KMS-11 (cell line): Measurements from ENCODE around the gene MSANTD1.

Source experiments
- H2AFZ ChIP-seq: fragments of 200-600 bp; sonication (generic); 2 replicates; pipeline ENCODE4 v1.6.1; 2016; ENCODE audit warnings: antibody characterized with exemption, mixed run types, low read depth
- H3K27ac ChIP-seq: fragments of 200-600 bp; sonication (generic); 2 replicates; pipeline ENCODE4 v1.6.1; 2016; ENCODE audit warnings: mild to moderate bottlenecking, mixed run types
- H3K27me3 ChIP-seq: fragments of 200-600 bp; sonication (generic); 2 replicates; pipeline ENCODE4 v1.6.1; 2017; ENCODE audit warnings: mild to moderate bottlenecking, low read depth, mixed run types, moderate library complexity; ENCODE audit not compliant: insufficient read depth
- H3K36me3 ChIP-seq: fragments of 200-600 bp; sonication (generic); 2 replicates; pipeline ENCODE4 v1.6.1; 2017; ENCODE audit warnings: mild to moderate bottlenecking, mixed run types; ENCODE audit not compliant: insufficient read depth
- H3K4me1 ChIP-seq: fragments of 200-600 bp; sonication (generic); 2 replicates; pipeline ENCODE4 v1.6.1; 2016; ENCODE audit warnings: mild to moderate bottlenecking, low read depth, mixed run types; ENCODE audit not compliant: poor library complexity, severe bottlenecking
- H3K4me2 ChIP-seq: fragments of 200-600 bp; sonication (generic); 2 replicates; pipeline ENCODE4 v1.7.0; 2016; ENCODE audit warnings: mild to moderate bottlenecking, mixed run types
- H3K4me3 ChIP-seq: fragments of 200-600 bp; sonication (generic); IDR thresholded peaks from 2 replicates; pipeline ENCODE4 v1.6.1; 2017; ENCODE audit warnings: low read depth, low read length, mixed read lengths; ENCODE audit not compliant: insufficient read depth
- H3K79me2 ChIP-seq: fragments of 200-600 bp; sonication (generic); 2 replicates; pipeline ENCODE4 v1.6.1; 2016; ENCODE audit warnings: low read depth, mixed run types; ENCODE audit not compliant: insufficient read depth
- H3K9ac ChIP-seq: fragments of 200-600 bp; sonication (generic); 2 replicates; pipeline ENCODE4 v1.6.1; 2016; ENCODE audit warnings: mild to moderate bottlenecking, mixed run types
- H4K20me1 ChIP-seq: fragments of 200-600 bp; sonication (generic); 2 replicates; pipeline ENCODE4 v1.6.1; 2016; ENCODE audit warnings: mild to moderate bottlenecking, mixed run types; ENCODE audit not compliant: insufficient read depth
- TF ChIP-seq, protein P1 (sequence below): fragments of 200-600 bp; sonication (generic); conservative IDR thresholded peaks from 2 replicates; pipeline ENCODE4 v1.6.1; 2017; ENCODE audit warnings: low read depth, mild to moderate bottlenecking, antibody characterized with exemption, low read length, moderate library complexity, mixed read lengths

The MSANTD1 gene

DNA sequence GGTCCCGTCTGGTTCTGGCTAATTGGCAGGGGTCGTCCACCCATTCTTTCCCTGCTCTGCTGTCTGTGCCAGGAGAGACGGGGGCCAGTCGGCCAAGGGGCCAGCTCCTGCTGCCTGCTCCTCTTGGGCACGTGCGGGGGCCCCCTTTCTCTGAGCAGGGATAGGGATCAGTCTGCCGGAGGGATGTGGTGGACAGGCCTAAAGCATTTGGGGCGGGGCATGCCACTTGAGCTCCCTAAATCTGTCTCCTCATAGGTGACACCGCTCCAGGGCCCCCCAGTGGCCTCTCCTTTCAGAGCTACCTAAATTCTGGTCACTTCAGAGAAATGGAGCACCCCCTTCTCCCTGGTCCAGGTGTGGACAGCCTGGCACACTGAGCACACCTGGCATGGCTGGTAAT is 4.2 kb upstream of the MSANTD1 start:
- TF ChIP-seq, protein P1, sequence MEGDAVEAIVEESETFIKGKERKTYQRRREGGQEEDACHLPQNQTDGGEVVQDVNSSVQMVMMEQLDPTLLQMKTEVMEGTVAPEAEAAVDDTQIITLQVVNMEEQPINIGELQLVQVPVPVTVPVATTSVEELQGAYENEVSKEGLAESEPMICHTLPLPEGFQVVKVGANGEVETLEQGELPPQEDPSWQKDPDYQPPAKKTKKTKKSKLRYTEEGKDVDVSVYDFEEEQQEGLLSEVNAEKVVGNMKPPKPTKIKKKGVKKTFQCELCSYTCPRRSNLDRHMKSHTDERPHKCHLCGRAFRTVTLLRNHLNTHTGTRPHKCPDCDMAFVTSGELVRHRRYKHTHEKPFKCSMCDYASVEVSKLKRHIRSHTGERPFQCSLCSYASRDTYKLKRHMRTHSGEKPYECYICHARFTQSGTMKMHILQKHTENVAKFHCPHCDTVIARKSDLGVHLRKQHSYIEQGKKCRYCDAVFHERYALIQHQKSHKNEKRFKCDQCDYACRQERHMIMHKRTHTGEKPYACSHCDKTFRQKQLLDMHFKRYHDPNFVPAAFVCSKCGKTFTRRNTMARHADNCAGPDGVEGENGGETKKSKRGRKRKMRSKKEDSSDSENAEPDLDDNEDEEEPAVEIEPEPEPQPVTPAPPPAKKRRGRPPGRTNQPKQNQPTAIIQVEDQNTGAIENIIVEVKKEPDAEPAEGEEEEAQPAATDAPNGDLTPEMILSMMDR: no peak

DNA sequence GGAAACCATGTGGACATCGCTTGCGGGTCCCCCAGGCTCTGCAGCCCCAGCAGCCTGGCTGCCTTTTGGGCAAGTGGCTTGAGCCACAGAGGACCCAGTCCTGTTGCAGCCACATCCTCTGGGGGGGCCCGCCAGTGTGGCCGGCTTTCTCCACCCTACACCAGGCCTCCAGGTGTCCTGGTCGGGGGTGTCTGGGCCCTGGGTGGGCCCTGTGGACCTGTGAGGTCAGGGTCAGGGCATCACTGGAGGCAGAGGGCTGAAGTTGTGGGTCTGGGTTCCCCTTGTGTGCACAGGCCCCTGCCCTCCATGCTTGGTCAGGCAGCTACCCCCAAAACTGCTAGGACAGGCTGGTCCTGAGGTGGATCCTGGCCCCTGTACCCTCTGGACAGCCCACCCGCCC is 3.3 kb upstream of the MSANTD1 start:
- no peak overlapping the region for H3K27ac ChIP-seq
- no peak overlapping the region for H3K9ac ChIP-seq

More for the DNA sequence above, 4.2 kb upstream of the MSANTD1 start:
- H3K36me3 ChIP-seq: no peaks in the 10 kb centered on the region
- no peaks in the 10 kb centered on the region for H3K27me3 ChIP-seq
- H2AFZ ChIP-seq: no peak overlapping the region
- no peak overlapping the region for H3K27ac ChIP-seq
- H3K4me3 ChIP-seq: no peak overlapping the region
- H3K9ac ChIP-seq: no peak overlapping the region
- no peaks in the 10 kb centered on the region for H3K79me2 ChIP-seq
- H4K20me1 ChIP-seq: no peaks in the 10 kb centered on the region
- peaks cover 11% of the 10 kb centered on the region for H3K4me1 ChIP-seq
- H3K4me2 ChIP-seq: no peak overlapping the region

DNA sequence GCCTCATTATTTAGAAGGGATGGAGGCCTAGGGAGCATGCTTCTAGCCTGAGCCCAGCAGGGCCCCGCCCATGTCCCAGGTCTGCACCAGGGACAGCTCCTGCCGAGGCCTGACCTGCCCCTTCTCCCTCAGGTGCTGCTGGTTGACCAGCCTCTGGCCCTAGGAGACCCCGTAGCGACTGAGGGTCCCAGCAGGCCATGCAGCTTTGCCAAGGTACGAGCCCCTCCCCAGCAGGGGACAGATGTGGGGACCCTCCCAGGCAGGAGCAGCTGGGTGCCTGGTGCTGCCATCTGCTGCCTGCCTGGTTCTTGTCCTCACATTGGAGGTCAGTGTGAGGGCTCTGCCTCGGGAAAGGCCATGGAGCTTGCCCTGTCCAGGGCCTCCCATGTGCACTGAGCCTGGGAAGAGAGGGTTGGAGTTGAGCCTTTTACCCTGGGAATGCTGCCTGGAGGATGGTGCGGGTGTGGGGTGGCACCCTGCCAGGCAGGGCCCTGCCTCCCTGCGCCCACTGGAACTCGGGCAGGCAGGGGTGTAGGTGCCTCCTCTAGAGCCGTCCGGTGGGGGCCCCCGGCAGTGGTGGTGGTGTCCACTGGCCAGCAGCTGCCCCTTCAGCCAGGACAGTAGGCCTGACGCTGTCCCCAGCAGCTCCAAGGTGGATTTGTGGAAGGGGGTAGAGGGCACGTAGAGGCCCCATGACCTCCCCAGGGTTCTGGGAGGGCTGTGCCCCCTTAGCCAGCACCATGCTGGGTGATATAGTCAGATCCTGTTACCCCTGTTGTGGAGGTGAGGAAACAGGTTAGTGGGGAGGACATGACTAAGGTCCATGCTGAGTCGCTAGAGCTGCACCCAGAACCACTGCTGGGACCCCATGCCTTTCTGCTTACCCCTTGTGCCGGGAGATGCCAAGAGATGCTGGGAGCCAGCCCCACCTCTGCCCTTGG is 2.2 kb upstream of the MSANTD1 start:
- Histone ChIP-seq H3K79me2 (no peaks in the 10 kb centered on the region), H4K20me1 (no peaks in the 10 kb centered on the region), H2AFZ (no peak overlapping the region), H3K4me3 (no peak overlapping the region), H3K4me1 (no peaks in the 10 kb centered on the region), H3K27ac (no peak overlapping the region), H3K27me3 (no peaks in the 10 kb centered on the region), H3K4me2 (no peak overlapping the region), H3K9ac (no peak overlapping the region), H3K36me3 (no peaks in the 10 kb centered on the region)
- TF ChIP-seq, protein P1: no peak

More for the DNA sequence above, 3.3 kb upstream of the MSANTD1 start:
- Histone ChIP-seq H3K4me2 (no peak overlapping the region), H3K4me3 (no peak overlapping the region), H2AFZ (no peak overlapping the region), H3K36me3 (no peaks in the 10 kb centered on the region), H3K27me3 (no peaks in the 10 kb centered on the region), H3K79me2 (no peaks in the 10 kb centered on the region), H3K4me1 (peaks cover 2% of the 10 kb centered on the region), H4K20me1 (no peaks in the 10 kb centered on the region)
- TF ChIP-seq, protein P1: no peak

DNA sequence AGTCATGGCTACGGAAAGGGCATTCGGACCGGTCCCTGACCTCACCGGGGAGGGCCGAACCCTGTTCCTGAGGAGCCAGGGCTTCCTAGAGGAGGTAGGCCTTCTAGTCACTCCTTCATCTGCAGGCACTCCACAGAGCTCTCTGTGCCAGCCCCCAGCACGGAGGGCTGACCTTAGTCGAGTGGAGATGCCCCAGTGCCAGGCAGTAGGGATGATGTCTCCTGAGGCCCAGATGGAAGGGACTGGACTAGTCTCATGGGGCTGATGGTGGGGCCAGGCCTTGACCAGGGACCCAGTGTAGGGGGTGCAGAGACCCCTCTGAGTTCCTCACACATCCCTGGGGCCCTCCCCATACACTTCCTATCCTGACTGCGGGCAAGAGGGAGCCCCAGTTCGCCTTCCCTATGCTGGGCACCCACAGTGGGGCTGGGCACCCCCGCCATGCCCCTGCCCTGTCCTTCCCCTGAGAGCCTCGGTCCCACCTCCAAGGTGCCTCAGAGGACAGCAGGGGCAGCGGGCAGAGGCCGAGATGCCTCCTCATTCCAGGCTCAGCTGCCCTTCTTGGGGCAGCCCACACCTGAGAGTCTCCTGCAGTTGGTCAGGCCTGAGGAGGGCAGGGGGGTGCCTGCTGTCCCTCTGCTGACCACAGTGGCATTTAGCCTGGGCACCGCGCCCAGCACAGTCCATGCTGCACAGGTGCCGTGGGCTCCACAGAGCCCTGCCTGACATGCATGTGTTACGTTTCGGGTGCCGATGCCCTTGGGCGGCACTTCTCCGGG is 1.4 kb upstream of the MSANTD1 start:
- Histone ChIP-seq H3K4me2 (no peak overlapping the region), H3K79me2 (no peaks in the 10 kb centered on the region), H3K27ac (no peak overlapping the region), H3K4me1 (no peaks in the 10 kb centered on the region), H3K9ac (no peak overlapping the region), H3K36me3 (no peaks in the 10 kb centered on the region), H3K27me3 (no peaks in the 10 kb centered on the region), H4K20me1 (no peaks in the 10 kb centered on the region), H2AFZ (no peak overlapping the region), H3K4me3 (no peak overlapping the region)
- TF ChIP-seq, protein P1: no peak
